H9 (cell line): ENCODE measurements around the gene SYMPK. TPM values are rescaled to one million over a fixed set of nuclear protein-coding genes. Genes with fewer than 3 reads are reported as not detected.

Source experiments
- DNase-seq: peaks from one replicate; pipeline ENCODE4 v3.0.0-alpha.2; 2017
- H2AFZ ChIP-seq: one replicate; pipeline ENCODE4 v1.6.1; 2013; ENCODE audit warnings: mild to moderate bottlenecking, low read length, control low read depth, moderate library complexity
- H2AK5ac ChIP-seq: 2 replicates; pipeline ENCODE4 v1.6.1; 2013; ENCODE audit warnings: low read length, control low read depth, mixed read lengths; ENCODE audit not compliant: insufficient read length
- H2BK120ac ChIP-seq: one replicate; pipeline ENCODE4 v1.6.1; 2013; ENCODE audit warnings: low read depth, mild to moderate bottlenecking, low read length, control low read depth, inconsistent platforms; ENCODE audit not compliant: poor library complexity, severe bottlenecking
- H2BK12ac ChIP-seq: 2 replicates; pipeline ENCODE4 v1.6.1; 2013; ENCODE audit warnings: low read length, control low read depth, mixed read lengths, low read depth; ENCODE audit not compliant: insufficient read length
- H2BK15ac ChIP-seq: 2 replicates; pipeline ENCODE4 v1.6.1; 2013; ENCODE audit warnings: low read depth, low read length, control low read depth
- H2BK20ac ChIP-seq: one replicate; pipeline ENCODE4 v1.6.1; 2013; ENCODE audit warnings: low read depth, mild to moderate bottlenecking, low read length, control low read depth, inconsistent platforms; ENCODE audit not compliant: poor library complexity, severe bottlenecking
- H2BK5ac ChIP-seq: 2 replicates; pipeline ENCODE4 v1.6.1; 2013; ENCODE audit warnings: low read length, control low read depth, mixed read lengths; ENCODE audit not compliant: insufficient read length
- H3K14ac ChIP-seq: 2 replicates; pipeline ENCODE4 v1.6.1; 2013; ENCODE audit warnings: low read length, control low read depth; ENCODE audit not compliant: insufficient read depth
- H3K18ac ChIP-seq: 2 replicates; pipeline ENCODE4 v1.6.1; 2013; ENCODE audit warnings: low read depth, mild to moderate bottlenecking, mixed read lengths, low read length, control low read depth; ENCODE audit not compliant: insufficient read length
- H3K23ac ChIP-seq: 2 replicates; pipeline ENCODE4 v1.6.1; 2013; ENCODE audit warnings: low read length, control low read depth, mixed read lengths, low read depth; ENCODE audit not compliant: insufficient read length
- H3K23me2 ChIP-seq: 2 replicates; pipeline ENCODE4 v1.6.1; 2013; ENCODE audit warnings: low read depth, mild to moderate bottlenecking, mixed read lengths, low read length, control low read depth; ENCODE audit not compliant: insufficient read length, poor library complexity, severe bottlenecking
- H3K27ac ChIP-seq: 2 replicates; pipeline ENCODE4 v1.5.1; 2013; ENCODE audit warnings: low read length, control low read depth, mixed read lengths, low read depth; ENCODE audit not compliant: insufficient read length
- H3K27me3 ChIP-seq: 2 replicates; pipeline ENCODE4 v1.6.1; 2013; ENCODE audit warnings: low read length, control low read depth, inconsistent platforms; ENCODE audit not compliant: insufficient read depth
- H3K4ac ChIP-seq: 2 replicates; pipeline ENCODE4 v1.6.1; 2013; ENCODE audit warnings: low read depth, mild to moderate bottlenecking, control low read depth, inconsistent platforms, low read length, moderate library complexity
- H3K4me1 ChIP-seq: 2 replicates; pipeline ENCODE4 v1.6.1; 2013; ENCODE audit warnings: low read length, control low read depth, inconsistent platforms; ENCODE audit not compliant: insufficient read depth
- H3K4me2 ChIP-seq: 2 replicates; pipeline ENCODE4 v1.6.1; 2013; ENCODE audit warnings: low read length, control low read depth, mixed read lengths; ENCODE audit not compliant: insufficient read length, insufficient read depth
- H3K56ac ChIP-seq: 2 replicates; pipeline ENCODE4 v1.6.1; 2013; ENCODE audit warnings: low read depth, mild to moderate bottlenecking, mixed read lengths, low read length, control low read depth; ENCODE audit not compliant: insufficient read length
- H3K79me1 ChIP-seq: 2 replicates; pipeline ENCODE4 v1.6.1; 2013; ENCODE audit warnings: low read depth, mild to moderate bottlenecking, moderate library complexity, low read length, control low read depth, inconsistent platforms; ENCODE audit not compliant: insufficient read depth, poor library complexity, severe bottlenecking
- H3K79me2 ChIP-seq: 2 replicates; pipeline ENCODE4 v1.6.1; 2013; ENCODE audit warnings: low read length, control low read depth, inconsistent platforms; ENCODE audit not compliant: insufficient read depth
- H3K9ac ChIP-seq: 2 replicates; pipeline ENCODE4 v1.6.1; 2013; ENCODE audit warnings: low read length, control low read depth, mixed read lengths; ENCODE audit not compliant: insufficient read length; ENCODE audit errors: extremely low read depth
- H3K9me3 ChIP-seq: one replicate; pipeline ENCODE4 v1.6.1; 2013; ENCODE audit warnings: low read depth, low read length, inconsistent platforms; ENCODE audit not compliant: control insufficient read depth
- H3T11ph ChIP-seq: one replicate; pipeline ENCODE4 v1.6.1; 2013; ENCODE audit warnings: mild to moderate bottlenecking, low read length, control low read depth, inconsistent platforms
- H4K20me1 ChIP-seq: one replicate; pipeline ENCODE4 v1.6.1; 2013; ENCODE audit not compliant: control insufficient read depth, insufficient read length, insufficient read depth
- H4K5ac ChIP-seq: 2 replicates; pipeline ENCODE4 v1.6.1; 2013; ENCODE audit warnings: low read depth, mild to moderate bottlenecking, mixed read lengths, low read length, control low read depth; ENCODE audit not compliant: insufficient read length
- H4K8ac ChIP-seq: replicated peaks from 2 replicates; pipeline ENCODE4 v1.6.1; 2013; ENCODE audit warnings: low read length, control low read depth, mixed read lengths, low read depth; ENCODE audit not compliant: insufficient read length
- H4K91ac ChIP-seq: 2 replicates; pipeline ENCODE4 v1.6.1; 2013; ENCODE audit warnings: low read depth, mild to moderate bottlenecking, moderate library complexity, mixed read lengths, low read length, control low read depth; ENCODE audit not compliant: insufficient read length
- H3K27ac Mint-ChIP-seq, 3 experiments: 2 replicates in 2 of 3; 3 replicates in 1 of 3; pipeline ENCODE4 v1.8.0; 2020 to 2021; ENCODE audit warnings: mixed read lengths in 3 of 3, mild to moderate bottlenecking in 1 of 3, moderate library complexity in 1 of 3
- H3K27me3 Mint-ChIP-seq: 2 replicates; pipeline ENCODE4 v1.8.0; 2021; ENCODE audit warnings: low read depth, mild to moderate bottlenecking, moderate library complexity, mixed read lengths
- H3K36me3 Mint-ChIP-seq, 3 experiments: 2 replicates in 2 of 3; 3 replicates in 1 of 3; pipeline ENCODE4 v1.8.0; 2020 to 2021; ENCODE audit warnings: low read depth in 3 of 3, mixed read lengths in 3 of 3; ENCODE audit not compliant: insufficient read depth in 1 of 3
- H3K4me1 Mint-ChIP-seq, 2 experiments: 2 replicates each; pipeline ENCODE4 v1.8.0; 2020; ENCODE audit warnings: mixed read lengths in 2 of 2
- H3K4me3 Mint-ChIP-seq, 2 experiments: 2 replicates in 1 of 2; 3 replicates in 1 of 2; pipeline ENCODE4 v1.8.0; 2020 to 2021; ENCODE audit warnings: mild to moderate bottlenecking in 2 of 2, mixed read lengths in 2 of 2, moderate library complexity in 1 of 2
- H3K9me3 Mint-ChIP-seq, 2 experiments: 2 replicates in 1 of 2; 3 replicates in 1 of 2; pipeline ENCODE4 v1.8.0; 2020; ENCODE audit warnings: mild to moderate bottlenecking in 2 of 2, mixed read lengths in 2 of 2, moderate library complexity in 1 of 2
- CTCF ChIP-seq: fragments of 200-600 bp; sonication (generic); conservative IDR thresholded peaks from 3 replicates; pipeline ENCODE4 v1.8.0; 2021; ENCODE audit warnings: antibody characterized with exemption, mild to moderate bottlenecking
- WGBS: extraction: QIAGEN DNeasy Blood & Tissue Kit; methylation state at CpG from one replicate; pipeline ENCODE4 v1.1.7; 2013; ENCODE audit warnings: missing lambda C conversion rate, low lambda C conversion rate, mixed read lengths; ENCODE audit not compliant: insufficient read length; ENCODE audit errors: extremely low coverage; 5-methylcytosine and 5-hydroxymethylcytosine counted together
- total RNA-seq: library from RNA; stranded (reverse); gene quantifications from 2 replicates; pipeline ENCODE4 v1.2.1, GENCODE V29; 2021

The SYMPK gene
- total RNA-seq, 1 experiment from 2014 or later: 104 TPM

GRCh38 chr19:45825917-45826893 lies 36.7 kb downstream of the SYMPK start:
- H3K14ac ChIP-seq: no peak overlapping the region
- no peak overlapping the region for H2BK15ac ChIP-seq
- no peaks in the 10 kb centered on the region for H3K23me2 ChIP-seq
- H3K79me1 ChIP-seq: no peaks in the 10 kb centered on the region
- Mint-ChIP-seq H3K36me3 (peaks cover 61 to 98% (median 94%) of the 10 kb centered on the region in 3 experiments), H3K4me1 (peaks cover 0 to 3% of the 10 kb centered on the region in 2 experiments; a peak in 2 of 4 replicates), H3K9me3 (no peaks in the 10 kb centered on the region), H3K27me3 (no peaks in the 10 kb centered on the region), H3K4me3 (no peak overlapping the region), H3K27ac (no peak overlapping the region; a peak in 2 of 7 replicates)
- H4K91ac ChIP-seq: no peak overlapping the region
- H2BK12ac ChIP-seq: no peak overlapping the region
- H4K20me1 ChIP-seq: no peaks in the 10 kb centered on the region
- no peak overlapping the region for H2AFZ ChIP-seq
- no peak overlapping the region for H2BK120ac ChIP-seq
- H3K9ac ChIP-seq: no peak overlapping the region
- WGBS: no CpG with 5 or more reads among the region's 22 CpGs
- no peaks in the 10 kb centered on the region for H3K79me2 ChIP-seq
- H4K8ac ChIP-seq: no peak overlapping the region
- H3K56ac ChIP-seq: no peak overlapping the region
- no peak overlapping the region for H2BK5ac ChIP-seq
- no peak overlapping the region for H4K5ac ChIP-seq
- H3K9me3 ChIP-seq: no peaks in the 10 kb centered on the region
- no peaks in the 10 kb centered on the region for H3K27me3 ChIP-seq
- no peak for DNase-seq
- no peak overlapping the region for H2BK20ac ChIP-seq
- no peak overlapping the region for H3K4ac ChIP-seq
- no peak overlapping the region for H3K23ac ChIP-seq
- no peak overlapping the region for H2AK5ac ChIP-seq
- no peak overlapping the region for H3T11ph ChIP-seq
- no peak overlapping the region for H3K18ac ChIP-seq
- no peak overlapping the region for H3K4me2 ChIP-seq
- TF ChIP-seq CTCF: no peak
- no peaks in the 10 kb centered on the region for H3K4me1 ChIP-seq
- H3K27ac ChIP-seq: no peak overlapping the region
